Measurements from ENCODE around the gene PDX1. TPM values are rescaled to one million over a fixed set of nuclear protein-coding genes. Genes with fewer than 3 reads are reported as not detected.
A peak's percentile ranks its signal among the peaks of the same experiment; 100 is the strongest.

Gene PDX1
- total and polyA plus RNA-seq, 12 donors: not detected

DNA sequence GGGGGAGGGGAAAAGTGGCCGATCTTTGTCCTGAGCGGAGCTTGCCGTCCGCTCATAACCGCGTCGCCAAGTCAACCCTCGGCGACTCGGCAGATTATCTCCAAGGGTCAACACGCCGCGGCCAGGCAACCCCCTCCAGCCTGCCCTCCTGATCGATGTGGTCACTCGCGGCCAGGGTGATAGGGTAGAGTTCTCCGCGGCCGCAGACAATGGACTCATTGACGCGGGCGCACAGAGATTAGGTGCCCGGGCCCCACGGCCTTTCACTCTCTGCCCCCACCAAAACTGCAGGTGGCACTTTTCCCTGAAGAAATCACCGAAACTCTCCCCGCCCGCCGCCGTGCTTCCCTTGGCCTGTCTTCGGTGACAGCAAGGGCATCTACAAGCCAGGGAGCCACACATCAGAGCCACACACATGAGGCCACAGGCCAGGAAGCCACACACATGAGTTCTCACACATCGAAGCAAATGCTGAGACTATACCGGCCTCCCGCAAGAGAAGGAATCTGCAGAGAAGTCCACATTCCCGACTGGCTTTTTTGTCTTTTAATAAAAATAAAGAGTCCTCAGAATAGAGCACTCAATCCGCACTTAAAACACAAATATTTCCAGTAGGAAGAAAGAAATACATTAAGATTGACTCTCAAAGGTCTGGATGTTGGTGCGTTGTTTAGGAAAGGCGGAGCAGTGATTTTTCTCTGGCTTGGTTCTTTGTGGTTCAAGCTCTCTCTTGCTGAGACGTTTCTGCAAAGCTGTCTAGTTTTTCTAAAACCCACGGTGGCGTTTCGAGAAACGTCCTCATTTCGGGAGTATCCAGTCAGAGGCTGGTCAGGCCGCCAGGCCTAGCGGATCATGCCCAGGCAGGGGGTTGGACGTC lies 1.5 kb upstream of the PDX1 start:
- H3K27ac ChIP-seq: no peak overlapping the region
- no peaks in the 10 kb centered on the region for H3K36me3 ChIP-seq
- H3K4me1 ChIP-seq: peaks cover 7 to 50% (median 38%) of the 10 kb centered on the region in 9 donors
- TF ChIP-seq, protein P1, sequence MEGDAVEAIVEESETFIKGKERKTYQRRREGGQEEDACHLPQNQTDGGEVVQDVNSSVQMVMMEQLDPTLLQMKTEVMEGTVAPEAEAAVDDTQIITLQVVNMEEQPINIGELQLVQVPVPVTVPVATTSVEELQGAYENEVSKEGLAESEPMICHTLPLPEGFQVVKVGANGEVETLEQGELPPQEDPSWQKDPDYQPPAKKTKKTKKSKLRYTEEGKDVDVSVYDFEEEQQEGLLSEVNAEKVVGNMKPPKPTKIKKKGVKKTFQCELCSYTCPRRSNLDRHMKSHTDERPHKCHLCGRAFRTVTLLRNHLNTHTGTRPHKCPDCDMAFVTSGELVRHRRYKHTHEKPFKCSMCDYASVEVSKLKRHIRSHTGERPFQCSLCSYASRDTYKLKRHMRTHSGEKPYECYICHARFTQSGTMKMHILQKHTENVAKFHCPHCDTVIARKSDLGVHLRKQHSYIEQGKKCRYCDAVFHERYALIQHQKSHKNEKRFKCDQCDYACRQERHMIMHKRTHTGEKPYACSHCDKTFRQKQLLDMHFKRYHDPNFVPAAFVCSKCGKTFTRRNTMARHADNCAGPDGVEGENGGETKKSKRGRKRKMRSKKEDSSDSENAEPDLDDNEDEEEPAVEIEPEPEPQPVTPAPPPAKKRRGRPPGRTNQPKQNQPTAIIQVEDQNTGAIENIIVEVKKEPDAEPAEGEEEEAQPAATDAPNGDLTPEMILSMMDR (IDR thresholded peaks at IDR 0.05): no peak
- H3K27me3 ChIP-seq: peaks cover 66 to 100% (median 100%) of the 10 kb centered on the region in 7 donors
- no peak overlapping the region for H3K4me3 ChIP-seq
- ATAC-seq (no peak), DNase-seq (no peak)
- no peaks in the 10 kb centered on the region for H3K9me3 ChIP-seq
- intact Hi-C loops (cut with DNase I): no loop called here
- 8 to 10% methylated on average over 46 of the region's 46 CpGs for WGBS, 2 donors

DNA sequence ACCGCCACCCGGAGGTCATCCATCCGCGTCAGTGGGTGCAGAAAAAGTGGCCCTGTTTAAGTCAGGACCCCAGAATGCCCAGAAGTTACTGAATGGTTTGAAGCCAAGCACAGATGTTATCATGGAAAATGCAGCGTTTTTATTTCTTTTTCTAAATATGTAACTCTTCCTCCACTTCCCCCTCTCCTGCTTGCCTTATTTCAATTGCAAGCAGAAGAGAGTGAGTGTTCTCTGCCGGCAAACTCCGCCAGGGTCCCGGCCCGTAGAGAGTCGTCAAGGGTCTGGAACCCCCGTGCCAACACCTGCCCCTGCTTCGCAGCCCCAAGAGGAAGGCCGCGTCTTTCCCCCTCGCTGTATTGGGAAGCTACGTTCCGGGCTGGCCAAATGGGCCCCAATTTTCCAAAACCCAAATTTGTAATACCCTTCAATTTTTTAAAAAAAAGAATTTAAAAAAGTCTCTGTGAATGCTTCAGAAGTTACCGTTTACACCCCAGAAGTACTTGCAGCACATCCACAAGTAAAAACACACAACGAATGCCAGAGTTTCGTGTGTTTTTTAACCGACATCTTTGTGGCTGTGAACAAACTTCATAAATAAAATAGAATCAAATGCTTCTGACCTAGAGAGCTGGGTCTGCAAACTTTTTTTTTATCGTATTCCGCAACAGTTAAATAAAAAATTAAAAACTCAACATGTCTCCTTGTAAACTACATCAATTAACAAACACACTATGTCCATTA lies 712 bp upstream of the PDX1 start:
- no peak for ATAC-seq

DNA sequence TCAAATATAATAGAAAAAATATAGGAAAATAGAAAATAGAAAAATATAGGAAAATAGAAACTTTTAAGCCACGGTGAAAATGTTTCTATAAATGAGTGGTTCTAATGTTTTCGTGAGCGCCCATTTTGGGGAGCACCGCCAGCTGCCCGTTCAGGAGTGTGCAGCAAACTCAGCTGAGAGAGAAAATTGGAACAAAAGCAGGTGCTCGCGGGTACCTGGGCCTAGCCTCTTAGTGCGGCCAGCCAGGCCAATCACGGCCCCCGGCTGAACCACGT lies 204 bp upstream of the PDX1 start:
- Histone ChIP-seq H3K9me3 (no peaks in the 10 kb centered on the region), H3K4me1 (peaks cover 7 to 50% (median 38%) of the 10 kb centered on the region in 9 donors), H3K27ac (no peak overlapping the region), H3K36me3 (no peaks in the 10 kb centered on the region), H3K27me3 (peaks cover 63 to 100% (median 100%) of the 10 kb centered on the region in 7 donors), H3K4me3 (peak overlapping the region in 9 of 10 donors; percentile 0 to 47 (median 41))
- TF ChIP-seq, protein P1 (IDR thresholded peaks at IDR 0.05): no peak
- ATAC-seq (no peak), DNase-seq (no peak)
- 5 to 6% methylated on average over 11 of the region's 11 CpGs for WGBS, 2 donors
- intact Hi-C loops (cut with DNase I): no loop called here

More for the DNA sequence above, 712 bp upstream of the PDX1 start:
- Histone ChIP-seq H3K4me3 (peak overlapping the region in 4 of 10 donors; percentile 32 to 47 (median 43)), H3K4me1 (peaks cover 7 to 50% (median 38%) of the 10 kb centered on the region in 9 donors), H3K27ac (no peak overlapping the region), H3K9me3 (no peaks in the 10 kb centered on the region), H3K27me3 (peaks cover 60 to 100% (median 100%) of the 10 kb centered on the region in 7 donors), H3K36me3 (no peaks in the 10 kb centered on the region)
- intact Hi-C loops (cut with DNase I): no loop called here
- TF ChIP-seq, protein P1 (IDR thresholded peaks at IDR 0.05): no peak
- DNase-seq: no peak
- 10 to 12% methylated on average over 23 of the region's 23 CpGs for WGBS, 2 donors

DNA sequence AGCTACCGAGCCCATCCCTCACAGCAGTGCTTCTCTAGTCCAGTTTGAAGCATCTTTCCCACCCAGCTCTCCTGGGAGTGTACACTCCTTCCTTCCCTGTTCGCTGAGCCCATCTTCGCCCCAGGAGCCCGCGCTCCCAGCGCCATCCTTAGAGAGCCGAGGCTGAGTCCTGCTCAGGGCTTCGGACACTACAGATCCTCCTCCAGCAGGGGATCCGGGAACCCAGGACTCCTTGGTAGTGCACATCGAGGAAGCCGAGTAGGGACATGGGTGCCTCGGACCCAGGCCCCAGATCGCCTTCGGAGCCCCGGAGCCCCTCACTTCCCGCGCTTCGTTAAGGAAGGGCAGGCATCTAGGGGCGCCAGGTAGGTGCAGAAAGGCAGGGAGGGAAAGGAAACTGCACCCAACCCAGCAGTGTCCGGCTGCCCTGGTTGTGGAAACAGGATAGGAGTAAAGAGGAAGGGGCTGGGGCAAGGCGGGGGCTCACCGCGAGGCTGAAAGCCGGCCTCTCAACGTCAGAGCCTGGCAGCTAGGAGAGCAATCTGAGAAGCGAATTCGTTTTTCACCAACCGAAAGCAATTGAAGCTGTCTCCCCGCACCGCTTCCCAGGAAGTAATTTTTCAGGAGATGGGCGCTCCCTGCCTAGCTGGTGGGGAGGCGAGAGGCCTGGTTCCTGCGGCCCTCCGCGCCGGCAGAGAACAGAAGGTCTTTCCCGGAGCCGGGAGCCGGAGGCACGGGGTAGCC lies 1.0 kb downstream of the PDX1 start:
- intact Hi-C loops (cut with DNase I): no loop called here
- Histone ChIP-seq H3K4me3 (peak overlapping the region in 9 of 10 donors; percentile 15 to 47 (median 41)), H3K4me1 (peaks cover 7 to 50% (median 38%) of the 10 kb centered on the region in 9 donors), H3K9me3 (no peaks in the 10 kb centered on the region), H3K27ac (no peak overlapping the region), H3K27me3 (peaks cover 55 to 100% (median 100%) of the 10 kb centered on the region in 7 donors), H3K36me3 (no peaks in the 10 kb centered on the region)
- 0 to 1% methylated on average over 40 of the region's 40 CpGs for WGBS, 2 donors
- no peak for DNase-seq
- TF ChIP-seq, protein P1 (IDR thresholded peaks at IDR 0.05): no peak
- ATAC-seq: peak in 6 of 8 donors; percentile 8 to 39 (median 32)

Measured in heart right ventricle (tissue), 16 donors.